Glomerular endothelial cell (primary cell): ENCODE results near the gene MTFP1. TPM values are rescaled to one million over a fixed set of nuclear protein-coding genes. Genes with fewer than 3 reads are reported as not detected.
"Not testable (repeated sequence)": the region's sequence is repeated elsewhere in the genome, so short reads cannot be mapped to it uniquely, and the experiment has no call there.

Experiments
- DNase-seq: peaks from one replicate; pipeline ENCODE4 v3.0.0-alpha.2; 2011; ENCODE audit warnings: low read depth, low spot score; ENCODE audit errors: extremely low read depth
- total RNA-seq: library from RNA; depleted of rRNA; stranded (reverse); fragments of >200 nt; gene quantifications from 2 replicates; pipeline ENCODE4 v1.2.3, GENCODE V29; 2015

MTFP1 gene
- total RNA-seq, 1 donor from 2014 or later = 25.1 TPM

DNA sequence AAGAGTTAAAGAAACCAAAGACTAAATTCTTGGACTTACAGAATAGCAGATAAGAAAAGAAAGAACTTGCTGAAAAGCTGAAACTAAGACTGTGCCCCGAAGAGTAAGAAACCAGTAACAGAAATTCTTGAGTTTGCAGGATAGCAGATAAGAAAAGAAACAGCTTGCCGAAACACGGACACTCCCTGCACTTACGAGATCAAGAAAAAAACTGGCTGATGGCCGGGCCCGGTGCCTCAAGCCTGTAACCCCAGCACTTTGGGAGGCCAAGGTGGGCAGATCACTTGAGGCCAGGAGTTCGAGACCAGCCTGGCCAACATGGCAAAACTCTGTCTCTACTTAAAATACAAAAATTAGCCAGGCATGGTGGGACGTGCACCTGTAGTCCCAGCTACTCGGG, 25.9 kb downstream of the MTFP1 start:
- DNase-seq = not testable (repeated sequence)

DNA sequence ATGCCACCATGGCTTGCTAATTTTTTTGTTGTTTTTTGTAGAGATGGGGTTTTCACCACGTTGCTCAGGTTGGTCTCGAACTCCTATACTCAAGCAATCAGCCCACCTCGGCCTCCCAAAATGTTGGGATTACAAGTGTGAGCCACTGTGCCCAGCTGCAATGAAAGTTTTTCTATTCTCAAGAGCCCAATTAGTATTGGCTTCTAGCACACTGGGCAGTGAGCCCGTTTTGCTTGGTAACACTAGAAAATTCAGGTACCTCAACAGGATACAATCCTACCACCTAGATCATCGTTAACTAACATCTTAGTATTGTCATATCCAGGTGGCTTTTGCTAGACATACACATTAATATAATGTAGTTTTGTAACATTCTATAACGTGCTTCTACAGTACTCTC, 27.3 kb downstream of the MTFP1 start:
- DNase-seq = no peak

- DNase-seq = no peak
These were observed 28.4 kb downstream of the MTFP1 start for GRCh38 chr22:30453731-30454510.

DNA sequence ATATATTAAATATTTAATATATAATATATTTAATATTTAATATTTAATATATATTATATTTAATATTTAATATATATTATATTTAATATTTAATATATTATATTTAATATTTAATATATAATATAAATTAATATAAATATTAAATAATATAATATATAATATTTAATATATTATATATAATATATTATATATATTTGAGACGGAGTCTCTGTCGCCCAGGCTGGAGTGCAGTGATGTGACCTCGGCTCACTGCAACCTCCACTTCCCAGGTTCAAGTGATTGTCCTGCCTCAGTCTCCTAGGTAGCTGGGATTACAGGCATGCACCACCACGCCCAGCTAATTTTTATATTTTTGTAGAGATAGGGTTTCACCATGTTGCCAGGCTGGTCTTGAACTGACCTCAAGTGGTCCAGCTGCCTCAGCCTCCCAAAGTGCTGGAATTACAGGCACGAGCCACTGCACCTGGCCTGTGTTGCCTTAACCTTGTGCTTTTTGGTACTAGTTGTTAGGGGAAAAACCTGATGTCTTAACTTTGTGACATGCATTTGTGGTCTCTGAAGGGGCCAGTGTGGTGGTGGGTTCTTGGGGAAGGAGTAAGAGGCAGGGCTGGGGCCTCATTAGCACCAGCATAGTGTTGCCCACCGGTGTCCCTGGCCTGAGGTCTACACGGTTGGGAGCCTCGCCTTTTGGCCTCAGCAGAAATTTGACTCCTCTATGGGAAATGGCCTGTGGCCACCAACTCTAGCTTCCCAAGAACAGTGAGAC, 29.7 kb downstream of the MTFP1 start:
- DNase-seq = no peak

- no peak for DNase-seq
These were observed 32.4 kb downstream of the MTFP1 start for GRCh38 chr22:30457981-30458380.

DNA sequence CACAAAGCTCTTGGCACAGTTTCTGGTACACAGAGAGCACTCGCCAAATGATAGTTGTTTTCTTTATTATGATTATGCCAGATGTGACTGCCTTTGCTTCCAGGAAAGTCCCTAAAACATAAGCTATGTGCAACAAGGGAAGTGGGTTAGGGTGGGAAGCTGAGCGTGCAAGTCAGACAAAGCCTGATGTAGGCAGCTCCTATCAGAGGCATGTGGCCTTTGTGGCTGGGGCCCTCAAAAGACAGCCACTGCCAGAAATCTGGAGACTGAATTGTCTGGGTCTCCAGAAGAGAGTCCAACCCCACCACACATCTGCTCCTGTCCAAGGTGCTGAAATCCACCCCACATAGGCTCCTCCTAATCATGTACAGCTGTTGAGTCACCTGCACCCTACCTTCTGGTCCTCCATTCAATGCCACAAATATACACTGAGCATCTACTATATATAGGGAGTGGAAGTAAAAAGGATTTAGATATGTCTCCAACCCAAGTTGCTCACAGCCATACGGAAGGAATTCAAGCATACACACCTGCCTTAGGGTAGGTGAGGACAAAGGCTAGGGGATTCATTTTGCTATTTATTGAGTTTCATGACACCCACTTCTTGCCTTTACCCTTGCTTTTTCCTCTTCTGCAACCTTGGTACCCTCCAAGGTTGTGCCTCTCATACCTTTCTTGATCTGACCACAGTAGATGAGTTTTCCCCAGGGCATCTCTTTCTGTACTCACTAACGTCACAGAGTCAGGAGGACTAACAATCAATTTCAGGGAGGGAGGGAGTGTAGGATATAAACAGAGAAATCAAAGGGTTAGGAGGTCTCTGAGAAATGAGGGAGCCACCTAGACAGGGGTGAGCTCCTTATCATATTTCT, 33.8 kb downstream of the MTFP1 start:
- no peak for DNase-seq

DNA sequence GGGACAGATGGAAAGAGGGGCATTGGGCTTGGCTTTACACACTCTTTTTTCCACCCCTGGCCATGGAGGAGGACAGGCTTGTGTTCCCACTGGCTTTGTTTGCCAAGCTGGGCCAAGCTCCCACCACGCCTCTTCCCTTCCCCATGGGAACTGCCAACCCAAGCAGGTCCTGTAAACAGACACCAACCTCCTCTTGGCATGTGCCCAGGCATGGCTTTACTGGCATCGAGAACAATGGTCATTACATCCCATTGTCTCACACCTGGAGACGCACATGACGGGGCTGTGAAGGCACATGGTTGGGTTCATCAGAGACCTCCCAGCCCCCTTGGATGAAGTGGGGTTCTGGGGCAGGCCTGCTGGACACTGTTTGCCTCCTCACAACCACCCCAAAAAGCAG, 34.6 kb downstream of the MTFP1 start:
- DNase-seq = no peak

DNA sequence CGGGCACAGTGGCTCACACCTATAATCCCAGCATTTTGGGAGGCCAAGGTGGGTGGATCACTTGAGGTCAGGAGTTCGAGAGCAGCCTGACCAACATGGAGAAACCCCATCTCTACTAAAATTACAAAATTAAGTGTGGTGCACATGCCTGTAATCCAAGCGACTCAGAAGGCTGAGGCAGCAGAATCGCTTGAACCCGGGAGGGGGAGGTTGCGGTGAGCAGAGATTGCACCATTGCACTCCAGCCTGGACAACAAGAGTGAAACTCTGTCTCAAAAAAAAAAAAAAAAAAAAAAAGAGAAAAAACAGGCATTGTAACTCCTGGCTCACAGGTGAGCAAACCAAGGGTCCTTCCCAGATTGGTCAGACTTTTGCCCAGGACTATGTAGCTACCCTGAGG, 35.0 kb downstream of the MTFP1 start:
- DNase-seq = not testable (repeated sequence)

DNA sequence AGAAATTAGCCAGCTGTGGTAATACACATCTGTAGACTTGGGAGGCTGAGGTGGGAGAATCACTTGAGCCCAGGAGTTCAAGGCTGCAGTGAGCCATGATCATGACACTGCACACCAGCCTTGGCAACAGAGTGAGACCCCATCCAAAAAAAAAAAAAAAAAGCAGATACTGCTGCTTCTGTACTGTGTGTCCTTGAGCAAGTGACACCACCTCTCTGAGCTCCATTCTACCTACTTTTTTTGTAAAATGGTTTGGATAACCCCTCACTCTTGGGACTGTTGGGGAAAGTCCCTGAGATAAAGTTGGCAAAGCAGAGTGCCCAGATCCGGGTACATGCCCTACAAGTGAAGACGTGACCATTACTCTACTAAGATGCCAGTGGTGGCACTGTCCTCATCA, 43.6 kb downstream of the MTFP1 start:
- DNase-seq = no peak

- DNase-seq = no peak
These were observed 45.1 kb downstream of the MTFP1 start for GRCh38 chr22:30470655-30471054.

- DNase-seq = no peak
These were observed 46.2 kb downstream of the MTFP1 start, which contains the start of gene SEC14L3 for GRCh38 chr22:30471616-30472318. Gene SEC14L3, minus strand, starts transcription at chr22:30472017. Its CDS starts 59 bp downstream, at chr22:30471958.

DNA sequence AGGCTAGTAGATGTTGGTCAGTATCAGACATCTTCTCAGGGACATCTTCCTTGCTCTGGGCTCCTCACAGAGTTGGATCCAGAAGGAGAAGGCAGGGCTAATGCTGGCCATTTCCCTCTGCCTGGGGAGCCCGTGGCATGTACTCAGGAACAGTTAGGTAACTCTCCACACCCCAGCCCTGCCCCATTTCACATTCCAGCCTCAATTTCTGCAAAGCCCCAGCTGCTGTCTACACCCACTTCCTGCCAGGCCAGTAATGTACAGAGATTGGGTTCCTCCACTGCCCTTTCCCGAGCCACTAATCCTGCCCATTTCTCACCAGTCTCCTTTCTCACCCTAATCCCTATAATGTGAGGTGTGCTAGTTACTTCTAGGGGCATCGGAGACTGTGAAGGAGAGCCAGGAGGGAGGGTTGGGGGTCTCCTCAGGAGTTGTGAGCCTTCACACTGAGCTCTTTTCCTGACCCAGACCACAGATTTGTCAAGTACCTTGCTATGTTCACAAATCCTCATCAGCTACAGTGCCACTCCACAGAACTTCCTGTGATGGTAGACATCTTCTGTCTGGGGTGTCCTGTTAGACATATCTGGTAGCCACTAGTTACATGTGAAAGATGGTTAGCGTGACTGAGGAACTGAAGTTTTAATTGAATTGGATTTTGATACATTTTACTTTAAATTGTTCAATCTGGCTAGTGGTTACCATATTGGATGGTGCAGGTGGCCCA, 47.6 kb downstream of the MTFP1 start:
- DNase-seq = no peak

GRCh38 chr22:30474121-30474520, 48.6 kb downstream of the MTFP1 start:
- no peak for DNase-seq

GRCh38 chr22:30474683-30475424, 49.3 kb downstream of the MTFP1 start:
- no peak for DNase-seq

Other genes with a start within 250 kb of the MTFP1 start
- 16.6 and 25.2 TPM in 2 replicates for gene LIF, start 179.0 kb upstream of the MTFP1 start, total RNA-seq
- not detected in 2 replicates for gene OSM, start 158.9 kb upstream of the MTFP1 start, total RNA-seq
- 13.4 and 18.2 TPM in 2 replicates for gene CASTOR1, start 136.3 kb upstream of the MTFP1 start, total RNA-seq
- 17.9 and 18.2 TPM in 2 replicates for gene TBC1D10A, start 98.8 kb upstream of the MTFP1 start, total RNA-seq
- gene SF3A1, start 68.9 kb upstream of the MTFP1 start, total RNA-seq = 75.7 and 116 TPM in 2 replicates
- 1.8 and 2.5 TPM in 2 replicates for gene CCDC157, start 68.8 kb upstream of the MTFP1 start, total RNA-seq
- gene RNF215, start 38.4 kb upstream of the MTFP1 start, total RNA-seq = 18.8 and 26.4 TPM in 2 replicates
- 12.0 and 18.8 TPM in 2 replicates for gene SEC14L2, start 28.8 kb upstream of the MTFP1 start, total RNA-seq
- not detected in 2 replicates for gene SEC14L3, start 46.2 kb downstream of the MTFP1 start, total RNA-seq
- gene SEC14L4, start 79.9 kb downstream of the MTFP1 start, total RNA-seq = not detected in 2 replicates
- gene SEC14L6, start 121.0 kb downstream of the MTFP1 start, total RNA-seq = 0.05 and 0.12 TPM in 2 replicates
- gene GAL3ST1, start 148.9 kb downstream of the MTFP1 start, total RNA-seq = 0.19 TPM in 1 of 2 replicates, not detected in the other
- 60.3 and 63.1 TPM in 2 replicates for gene PES1, start 166.1 kb downstream of the MTFP1 start, total RNA-seq
- gene TCN2, start 181.4 kb downstream of the MTFP1 start, total RNA-seq = 40.1 and 47.5 TPM in 2 replicates
- gene SLC35E4, start 210.0 kb downstream of the MTFP1 start, total RNA-seq = 23.0 and 36.5 TPM in 2 replicates
- gene DUSP18, start 242.1 kb downstream of the MTFP1 start, total RNA-seq = 16.5 and 23.4 TPM in 2 replicates